ENCODE results near the gene RAB11FIP5. TPM values are rescaled to one million over a fixed set of nuclear protein-coding genes. Genes with fewer than 3 reads are reported as not detected.

The RAB11FIP5 gene
- total RNA-seq, 1 donor from 2014 or later = 21.8 TPM

DNA sequence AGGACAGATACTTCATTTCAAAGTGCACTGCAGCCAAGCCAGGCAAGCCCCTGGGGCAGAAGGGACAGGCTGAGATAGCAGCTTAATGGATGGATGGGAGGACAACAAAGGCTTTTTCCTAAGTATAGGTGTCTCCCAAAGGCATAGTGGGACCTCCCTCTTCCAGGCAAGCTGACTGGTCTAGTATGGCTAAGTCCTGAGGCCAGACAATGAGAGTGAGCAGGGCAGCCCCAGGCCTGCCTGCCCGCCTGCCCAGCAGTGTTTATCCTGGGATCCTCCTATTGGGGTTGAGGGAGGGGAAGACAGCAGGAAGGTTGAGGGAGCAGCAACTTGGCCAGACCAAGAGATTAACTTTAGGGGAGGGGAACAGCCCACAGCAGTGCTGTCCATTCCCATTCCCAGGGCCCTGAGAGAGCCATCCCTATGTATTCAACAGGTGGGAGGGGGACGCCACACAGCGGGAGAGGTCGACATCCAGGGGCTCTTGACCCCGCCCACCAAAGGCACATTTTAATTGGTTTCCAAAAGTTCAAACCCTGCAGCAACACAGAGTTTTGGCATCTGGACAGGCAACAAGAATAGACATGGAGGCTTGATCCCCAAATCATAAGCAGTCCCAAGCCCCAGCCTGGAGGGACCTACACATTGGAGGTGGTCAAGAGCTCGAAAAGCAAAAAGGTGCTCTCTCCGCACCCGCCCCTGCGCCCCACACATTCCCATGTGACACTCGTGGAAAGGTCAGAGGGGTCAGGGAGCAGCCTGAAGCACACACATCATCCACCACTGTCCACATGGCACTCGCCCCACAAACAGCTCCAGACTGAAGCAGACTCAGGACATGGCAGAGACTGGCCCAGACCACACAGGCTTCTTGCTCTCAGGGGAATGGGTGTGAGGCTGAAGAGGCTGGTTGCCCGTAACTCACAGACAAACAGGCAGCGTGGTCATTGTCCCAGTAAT is 38.4 kb downstream of the RAB11FIP5 start:
- Histone ChIP-seq H3K27me3 (ENCODE audit: low read depth) (no peaks in the 10 kb centered on the region), H3K9me3 (replicated peaks) (no peaks in the 10 kb centered on the region), H3K4me1 (peaks cover 33% of the 10 kb centered on the region), H3K4me3 (no peak overlapping the region), H3K36me3 (peaks cover 12% of the 10 kb centered on the region), H3K27ac (replicated peaks) (no peak overlapping the region)
- DNase-seq = no peak
- intact Hi-C loops (cut with micrococcal nuclease) = no loop called here
- TF ChIP-seq, protein P1, sequence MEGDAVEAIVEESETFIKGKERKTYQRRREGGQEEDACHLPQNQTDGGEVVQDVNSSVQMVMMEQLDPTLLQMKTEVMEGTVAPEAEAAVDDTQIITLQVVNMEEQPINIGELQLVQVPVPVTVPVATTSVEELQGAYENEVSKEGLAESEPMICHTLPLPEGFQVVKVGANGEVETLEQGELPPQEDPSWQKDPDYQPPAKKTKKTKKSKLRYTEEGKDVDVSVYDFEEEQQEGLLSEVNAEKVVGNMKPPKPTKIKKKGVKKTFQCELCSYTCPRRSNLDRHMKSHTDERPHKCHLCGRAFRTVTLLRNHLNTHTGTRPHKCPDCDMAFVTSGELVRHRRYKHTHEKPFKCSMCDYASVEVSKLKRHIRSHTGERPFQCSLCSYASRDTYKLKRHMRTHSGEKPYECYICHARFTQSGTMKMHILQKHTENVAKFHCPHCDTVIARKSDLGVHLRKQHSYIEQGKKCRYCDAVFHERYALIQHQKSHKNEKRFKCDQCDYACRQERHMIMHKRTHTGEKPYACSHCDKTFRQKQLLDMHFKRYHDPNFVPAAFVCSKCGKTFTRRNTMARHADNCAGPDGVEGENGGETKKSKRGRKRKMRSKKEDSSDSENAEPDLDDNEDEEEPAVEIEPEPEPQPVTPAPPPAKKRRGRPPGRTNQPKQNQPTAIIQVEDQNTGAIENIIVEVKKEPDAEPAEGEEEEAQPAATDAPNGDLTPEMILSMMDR (IDR thresholded peaks at IDR 0.05; ENCODE audit: borderline replicate concordance) = no peak

DNA sequence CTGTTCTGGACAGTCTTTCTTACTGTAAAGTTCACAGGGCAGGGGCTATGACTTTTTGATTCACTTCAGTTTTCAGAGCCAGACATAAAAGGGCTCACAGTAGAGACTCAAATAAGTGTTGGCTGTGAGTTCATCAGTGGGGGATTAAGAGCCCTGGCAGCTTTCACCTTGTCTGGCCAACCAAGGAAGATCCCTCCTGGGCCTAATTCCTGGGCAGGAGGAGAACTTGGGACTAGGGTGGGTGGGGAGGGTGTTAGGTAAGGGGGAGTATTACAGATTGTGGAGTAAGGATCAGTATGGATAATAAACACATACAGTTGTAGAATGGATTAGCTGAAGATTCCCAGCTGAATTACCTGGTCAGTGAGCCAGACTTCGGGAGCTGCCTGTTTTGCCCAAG is 40.3 kb downstream of the RAB11FIP5 start:
- intact Hi-C loops (cut with micrococcal nuclease) = no loop called here
- peak overlapping the region; percentile 79 for H3K4me3 ChIP-seq
- no peaks in the 10 kb centered on the region for H3K9me3 ChIP-seq (replicated peaks)
- H3K27ac ChIP-seq (replicated peaks) = peak overlapping the region; percentile 100
- TF ChIP-seq, protein P1 (IDR thresholded peaks at IDR 0.05; ENCODE audit: borderline replicate concordance) = no peak
- no peaks in the 10 kb centered on the region for H3K27me3 ChIP-seq (ENCODE audit: low read depth)
- no peak for DNase-seq
- peaks cover 10% of the 10 kb centered on the region for H3K36me3 ChIP-seq
- peaks cover 48% of the 10 kb centered on the region for H3K4me1 ChIP-seq

DNA sequence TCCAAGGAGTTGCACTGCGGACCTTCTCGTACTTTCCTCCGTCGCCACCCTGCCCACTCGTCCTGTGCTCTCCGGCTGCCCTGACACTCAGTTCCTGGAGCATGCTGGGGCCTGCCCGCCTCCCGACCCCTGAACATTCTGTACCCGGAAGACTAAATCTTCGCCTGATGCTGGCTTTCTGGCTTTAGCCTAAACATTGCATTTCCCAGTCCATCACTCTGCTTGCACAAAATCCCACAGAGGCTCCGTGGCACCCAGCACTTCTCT is 40.7 kb downstream of the RAB11FIP5 start:
- Histone ChIP-seq H3K27ac (replicated peaks) (peak overlapping the region; percentile 100), H3K36me3 (peaks cover 10% of the 10 kb centered on the region), H3K4me3 (peak overlapping the region; percentile 79), H3K9me3 (replicated peaks) (no peaks in the 10 kb centered on the region), H3K4me1 (peaks cover 48% of the 10 kb centered on the region), H3K27me3 (ENCODE audit: low read depth) (no peaks in the 10 kb centered on the region)
- intact Hi-C loops (cut with micrococcal nuclease) = no loop called here
- DNase-seq = no peak
- TF ChIP-seq, protein P1 (IDR thresholded peaks at IDR 0.05; ENCODE audit: borderline replicate concordance) = no peak

DNA sequence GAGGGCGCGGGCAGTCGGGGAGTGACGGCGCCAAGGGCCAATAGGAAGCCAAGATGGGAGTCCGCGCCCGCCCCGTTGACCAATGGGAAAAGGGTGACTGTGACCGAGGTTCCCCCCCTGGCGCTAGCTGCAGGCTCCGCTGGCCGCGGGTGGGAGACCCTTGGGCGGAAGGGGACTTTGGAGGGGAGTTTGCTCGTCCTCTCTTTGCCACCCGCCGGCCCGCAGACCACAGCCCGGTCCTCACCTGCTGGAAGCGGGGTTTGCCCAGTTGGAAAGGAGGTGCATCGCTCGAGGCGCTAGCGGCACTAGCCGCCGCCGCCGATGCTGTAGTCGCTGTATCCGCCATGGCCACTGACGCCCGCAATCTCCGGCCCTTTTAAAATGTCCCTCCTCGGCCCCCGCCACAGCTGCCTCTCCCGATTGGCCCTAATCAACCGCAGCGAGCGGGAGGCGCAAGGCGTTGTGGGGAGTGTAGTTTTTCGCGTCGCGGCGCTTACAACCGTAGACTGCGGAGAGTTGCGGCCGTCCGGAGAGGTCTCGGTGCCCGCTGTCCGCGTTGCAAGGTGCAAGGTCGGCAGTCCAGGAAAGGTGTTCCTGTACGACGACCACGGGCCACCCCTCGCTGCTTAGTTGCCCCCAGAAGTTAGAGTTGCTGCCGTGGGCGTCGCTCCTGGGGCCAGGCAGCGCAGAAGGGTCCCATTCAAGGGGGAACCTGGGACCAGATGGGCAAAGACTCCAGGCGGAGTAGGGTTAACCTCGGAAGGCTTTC is 41.2 kb downstream of the RAB11FIP5 start, which contains the start of gene SFXN5:
Gene SFXN5 (minus strand): TSS at position 353 of the 769 bp plus-strand sequence. CDS start 7 bp downstream, at position 346.
- H3K27ac ChIP-seq (replicated peaks) = peak within 1 kb of the TSS; percentile 100
- intact Hi-C loops (cut with micrococcal nuclease) = no loop called here
- peaks cover 10% of the 10 kb centered on the region for H3K36me3 ChIP-seq
- TF ChIP-seq, protein P1 (IDR thresholded peaks at IDR 0.05; ENCODE audit: borderline replicate concordance) = peak; percentile 52
- H3K9me3 ChIP-seq (replicated peaks) = no peaks in the 10 kb centered on the region
- no peaks in the 10 kb centered on the region for H3K27me3 ChIP-seq (ENCODE audit: low read depth)
- peak within 1 kb of the TSS; percentile 79 for H3K4me3 ChIP-seq
- peaks cover 48% of the 10 kb centered on the region for H3K4me1 ChIP-seq
- DNase-seq = peak; percentile 99

DNA sequence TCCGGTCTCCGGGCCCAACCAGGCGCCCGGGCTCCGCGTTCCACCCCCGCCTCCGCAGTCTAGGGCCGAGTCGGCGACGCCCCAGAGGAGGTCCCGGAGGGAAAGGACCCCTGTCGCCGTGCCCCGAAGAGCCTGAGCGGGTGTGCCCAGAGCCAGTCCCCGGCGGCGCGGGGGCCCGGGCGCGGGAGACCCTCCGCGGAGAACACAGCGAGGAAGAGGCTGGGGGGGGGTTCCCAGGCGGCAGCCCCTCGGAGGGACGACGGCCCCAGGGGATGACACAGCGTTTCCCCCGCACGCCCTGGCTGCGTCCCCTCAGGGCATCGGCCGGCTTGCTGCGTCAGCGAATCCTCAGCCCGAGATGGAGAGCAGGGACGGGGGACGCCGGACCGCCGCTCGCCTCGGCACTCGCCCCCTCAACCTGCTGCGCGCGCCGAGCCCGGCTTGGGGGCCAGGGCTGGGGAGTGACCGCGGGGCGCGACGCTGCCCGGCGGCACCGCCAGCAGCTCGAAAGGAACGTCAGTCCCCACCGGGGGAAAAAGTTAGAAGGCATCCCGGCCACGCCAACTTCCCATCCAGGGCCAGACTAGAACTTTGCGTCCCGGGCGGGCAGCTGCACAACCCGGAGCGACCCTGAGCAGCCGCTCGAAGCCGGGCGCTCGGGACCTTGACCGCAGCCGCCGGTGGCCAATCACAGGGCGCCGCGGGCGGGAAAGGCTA is 41.9 kb downstream of the RAB11FIP5 start:
- Histone ChIP-seq H3K36me3 (peaks cover 9% of the 10 kb centered on the region), H3K27me3 (ENCODE audit: low read depth) (no peaks in the 10 kb centered on the region), H3K27ac (replicated peaks) (peak overlapping the region; percentile 100), H3K4me1 (peaks cover 45% of the 10 kb centered on the region), H3K9me3 (replicated peaks) (no peaks in the 10 kb centered on the region), H3K4me3 (peak overlapping the region; percentile 79)
- TF ChIP-seq, protein P1 (IDR thresholded peaks at IDR 0.05; ENCODE audit: borderline replicate concordance) = no peak
- intact Hi-C loops (cut with micrococcal nuclease) = no loop called here
- DNase-seq = no peak
